Neural cell (in vitro differentiated cells): ENCODE data around the gene CPD. TPM values are rescaled to one million over a fixed set of nuclear protein-coding genes. Genes with fewer than 3 reads are reported as not detected.

Source experiments
- H2AFZ ChIP-seq: fragments of 200-600, 300-800 bp; sonication (generic), shearing (Covaris generic); 2 replicates; pipeline ENCODE4 v1.6.0; 2014; ENCODE audit warnings: low read depth, mild to moderate bottlenecking, antibody characterized with exemption, low read length, moderate library complexity
- H3F3A ChIP-seq: fragments of 200-600 bp; shearing (Covaris generic); 2 replicates; pipeline ENCODE4 v1.6.1; 2016; ENCODE audit warnings: mild to moderate bottlenecking, moderate library complexity, mixed read lengths, antibody characterized with exemption, low read length; ENCODE audit not compliant: insufficient read depth, poor library complexity, severe bottlenecking
- H3K27ac ChIP-seq: fragments of 200-600, 300-800 bp; sonication (generic), shearing (Covaris generic); 2 replicates; pipeline ENCODE4 v1.5.1; 2014; ENCODE audit warnings: mild to moderate bottlenecking, low read length, moderate library complexity
- H3K27me3 ChIP-seq: fragments of 300-800, 200-600 bp; sonication (generic), shearing (Covaris generic); 2 replicates; pipeline ENCODE4 v1.6.0; 2014; ENCODE audit warnings: mild to moderate bottlenecking, low read depth, low read length, moderate library complexity; ENCODE audit not compliant: insufficient read depth
- H3K36me3 ChIP-seq: fragments of 300-800, 200-600 bp; sonication (generic), shearing (Covaris generic); 2 replicates; pipeline ENCODE4 v1.5.1; 2014; ENCODE audit warnings: mild to moderate bottlenecking, antibody characterized with exemption, low read length, moderate library complexity; ENCODE audit not compliant: insufficient read depth
- H3K4me2 ChIP-seq: fragments of 300-800, 200-600 bp; sonication (generic), shearing (Covaris generic); 2 replicates; pipeline ENCODE4 v1.6.0; 2014; ENCODE audit warnings: mild to moderate bottlenecking, low read length
- H3K4me3 ChIP-seq: fragments of 300-800, 200-600 bp; sonication (generic), shearing (Covaris generic); 2 replicates; pipeline ENCODE4 v1.5.1; 2014; ENCODE audit warnings: mild to moderate bottlenecking, low read length, moderate library complexity
- H3K79me2 ChIP-seq: fragments of 200-600 bp; shearing (Covaris generic); replicated peaks from 2 replicates; pipeline ENCODE4 v1.6.0; 2014; ENCODE audit warnings: mild to moderate bottlenecking, low read length, moderate library complexity; ENCODE audit not compliant: insufficient read depth
- H3K9ac ChIP-seq: fragments of 300-800, 200-600 bp; sonication (generic), shearing (Covaris generic); 2 replicates; pipeline ENCODE4 v1.6.1; 2016; ENCODE audit warnings: mild to moderate bottlenecking, low read length, mixed read lengths
- H3K9me2 ChIP-seq: fragments of 200-600 bp; shearing (Covaris generic); 2 replicates; pipeline ENCODE4 v1.6.1; 2016; ENCODE audit warnings: mild to moderate bottlenecking, low read length, mixed read lengths; ENCODE audit not compliant: insufficient read depth
- H3K9me3 ChIP-seq: fragments of 200-600, 300-800 bp; sonication (generic), shearing (Covaris generic); 2 replicates; pipeline ENCODE4 v1.6.1; 2016; ENCODE audit warnings: mild to moderate bottlenecking, mixed run types, low read length, moderate library complexity, mixed read lengths
- H4K20me1 ChIP-seq: fragments of 200-600 bp; shearing (Covaris generic); 2 replicates; pipeline ENCODE4 v1.6.1; 2016; ENCODE audit warnings: mild to moderate bottlenecking, mixed run types; ENCODE audit not compliant: insufficient read depth
- EP300 ChIP-seq: fragments of 450-650 bp; conservative IDR thresholded peaks from 2 replicates; pipeline ENCODE4 v1.6.1; 2014; ENCODE audit warnings: antibody characterized with exemption, mild to moderate bottlenecking, moderate library complexity; ENCODE audit not compliant: poor library complexity, severe bottlenecking
- EZH2 ChIP-seq: fragments of 200-600, 300-800 bp; shearing (Covaris generic), sonication (generic); IDR thresholded peaks from 2 replicates; pipeline ENCODE4 v1.6.1; 2014; ENCODE audit warnings: antibody characterized with exemption, low read length, borderline replicate concordance, mild to moderate bottlenecking; ENCODE audit not compliant: insufficient read depth, poor library complexity, severe bottlenecking
- MXI1 ChIP-seq: fragments of 450-650 bp; conservative IDR thresholded peaks from 2 replicates; pipeline ENCODE4 v1.6.1; 2014; ENCODE audit warnings: antibody characterized with exemption, mild to moderate bottlenecking; ENCODE audit not compliant: poor library complexity, severe bottlenecking
- POLR2AphosphoS5 ChIP-seq: IDR thresholded peaks from 2 replicates; pipeline ENCODE4 v1.6.1; 2012
- RAD21 ChIP-seq: fragments of 450-650 bp; conservative IDR thresholded peaks from 2 replicates; pipeline ENCODE4 v1.6.1; 2014; ENCODE audit warnings: antibody characterized with exemption, mild to moderate bottlenecking, moderate library complexity
- REST ChIP-seq: IDR thresholded peaks from 2 replicates; pipeline ENCODE4 v1.6.1; 2012; ENCODE audit warnings: borderline replicate concordance
- SMC3 ChIP-seq: fragments of 450-650 bp; conservative IDR thresholded peaks from 2 replicates; pipeline ENCODE4 v1.6.1; 2014; ENCODE audit warnings: antibody characterized with exemption, mild to moderate bottlenecking, moderate library complexity; ENCODE audit not compliant: poor library complexity
- TAF1 ChIP-seq: IDR thresholded peaks from 2 replicates; pipeline ENCODE4 v1.6.1; 2012; ENCODE audit warnings: low read depth
- polyA plus RNA-seq: library from polyadenylated mRNA; depleted of rRNA; stranded (reverse); fragments of >200 nt; gene quantifications from 2 replicates; pipeline ENCODE4 v1.2.3, GENCODE V29; 2014
- TF ChIP-seq, protein P1 (sequence below): fragments of 450-650 bp; IDR thresholded peaks from 2 replicates; pipeline ENCODE4 v1.5.1; 2014; ENCODE audit warnings: antibody characterized with exemption, mild to moderate bottlenecking, moderate library complexity; ENCODE audit not compliant: poor library complexity, severe bottlenecking

Gene CPD
- polyA plus RNA-seq, 1 donor from 2014 or later = 14.1 TPM

- no peaks in the 10 kb centered on the region for H3K79me2 ChIP-seq
- no peaks in the 10 kb centered on the region for H3K9me3 ChIP-seq
- no peaks in the 10 kb centered on the region for H3F3A ChIP-seq
- TF ChIP-seq EP300 (no peak), SMC3 (no peak), POLR2AphosphoS5 (no peak), TAF1 (no peak), MXI1 (no peak), EZH2 (no peak), RAD21 (no peak), REST (no peak)
- TF ChIP-seq, protein P1, sequence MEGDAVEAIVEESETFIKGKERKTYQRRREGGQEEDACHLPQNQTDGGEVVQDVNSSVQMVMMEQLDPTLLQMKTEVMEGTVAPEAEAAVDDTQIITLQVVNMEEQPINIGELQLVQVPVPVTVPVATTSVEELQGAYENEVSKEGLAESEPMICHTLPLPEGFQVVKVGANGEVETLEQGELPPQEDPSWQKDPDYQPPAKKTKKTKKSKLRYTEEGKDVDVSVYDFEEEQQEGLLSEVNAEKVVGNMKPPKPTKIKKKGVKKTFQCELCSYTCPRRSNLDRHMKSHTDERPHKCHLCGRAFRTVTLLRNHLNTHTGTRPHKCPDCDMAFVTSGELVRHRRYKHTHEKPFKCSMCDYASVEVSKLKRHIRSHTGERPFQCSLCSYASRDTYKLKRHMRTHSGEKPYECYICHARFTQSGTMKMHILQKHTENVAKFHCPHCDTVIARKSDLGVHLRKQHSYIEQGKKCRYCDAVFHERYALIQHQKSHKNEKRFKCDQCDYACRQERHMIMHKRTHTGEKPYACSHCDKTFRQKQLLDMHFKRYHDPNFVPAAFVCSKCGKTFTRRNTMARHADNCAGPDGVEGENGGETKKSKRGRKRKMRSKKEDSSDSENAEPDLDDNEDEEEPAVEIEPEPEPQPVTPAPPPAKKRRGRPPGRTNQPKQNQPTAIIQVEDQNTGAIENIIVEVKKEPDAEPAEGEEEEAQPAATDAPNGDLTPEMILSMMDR = no peak
- no peak overlapping the region for H3K9ac ChIP-seq
- H3K9me2 ChIP-seq = no peaks in the 10 kb centered on the region
- H3K4me3 ChIP-seq = no peak overlapping the region
- no peaks in the 10 kb centered on the region for H4K20me1 ChIP-seq
- no peak overlapping the region for H3K27ac ChIP-seq
- no peak overlapping the region for H2AFZ ChIP-seq
- no peaks in the 10 kb centered on the region for H3K27me3 ChIP-seq
- no peaks in the 10 kb centered on the region for H3K36me3 ChIP-seq
- no peak overlapping the region for H3K4me2 ChIP-seq
Measured at GRCh38 chr17:30339086-30339485, 39.6 kb upstream of the CPD start.

GRCh38 chr17:30340801-30341356 is 37.8 kb upstream of the CPD start:
- H3K4me3 ChIP-seq = no peak overlapping the region
- no peak overlapping the region for H2AFZ ChIP-seq
- H3K36me3 ChIP-seq = no peaks in the 10 kb centered on the region
- no peak overlapping the region for H3K9ac ChIP-seq
- H3K27ac ChIP-seq = no peak overlapping the region
- H3F3A ChIP-seq = no peaks in the 10 kb centered on the region
- no peaks in the 10 kb centered on the region for H3K79me2 ChIP-seq
- no peaks in the 10 kb centered on the region for H3K9me2 ChIP-seq
- no peaks in the 10 kb centered on the region for H4K20me1 ChIP-seq
- H3K27me3 ChIP-seq = no peaks in the 10 kb centered on the region
- no peak overlapping the region for H3K4me2 ChIP-seq
- no peaks in the 10 kb centered on the region for H3K9me3 ChIP-seq
- TF ChIP-seq REST = no peak
- TF ChIP-seq SMC3 = no peak
- TF ChIP-seq RAD21 = no peak
- TF ChIP-seq POLR2AphosphoS5 = no peak
- TF ChIP-seq MXI1 = no peak
- no peak for TF ChIP-seq EZH2
- TF ChIP-seq, protein P1 = no peak
- TF ChIP-seq TAF1 = no peak
- no peak for TF ChIP-seq EP300
